ENCODE results near the gene MYL7. TPM values are rescaled to one million over a fixed set of nuclear protein-coding genes. Genes with fewer than 3 reads are reported as not detected.

MYL7 gene
- polyA plus RNA-seq, 2 of the 4 experiments (the other 2 are of a cell fraction): not detected

- TF ChIP-seq POLR2AphosphoS2 (conservative IDR thresholded peaks at IDR 0.05; ENCODE audit: low read length): no peak
- TF ChIP-seq KDM1A (IDR thresholded peaks at IDR 0.05; ENCODE audit: low read depth): no peak
- no peak for TF ChIP-seq RNF2 (IDR thresholded peaks at IDR 0.05; ENCODE audit: borderline replicate concordance, low read depth)
- TF ChIP-seq RAD21 (conservative IDR thresholded peaks at IDR 0.05 in 1 of 2, IDR thresholded peaks at IDR 0.05 in 1 of 2): no peak
- no peak for TF ChIP-seq ZC3H11A (IDR thresholded peaks at IDR 0.05)
- TF ChIP-seq BCL3 (IDR thresholded peaks at IDR 0.05): no peak
- TF ChIP-seq FOXS1 (CRISPR knock-in tag; IDR thresholded peaks at IDR 0.05): no peak
- TF ChIP-seq USF2 (IDR thresholded peaks at IDR 0.05): no peak
- no peak for TF ChIP-seq EHMT2 (IDR thresholded peaks at IDR 0.05; ENCODE audit: low read depth)
- no peak for TF ChIP-seq HOXB13 (CRISPR knock-in tag; IDR thresholded peaks at IDR 0.05; ENCODE audit: low read depth)
- no peak for TF ChIP-seq JUN (IDR thresholded peaks at IDR 0.05)
Measured at GRCh38 chr7:44143646-44144250, 2.6 kb upstream of the MYL7 start (continued).

- Histone ChIP-seq H3K27ac (no peak overlapping the region), H3K4me3 (no peak overlapping the region), H3K4me2 (no peak overlapping the region), H3K9me3 (no peaks in the 10 kb centered on the region), H3K4me1 (no peaks in the 10 kb centered on the region)
- TF ChIP-seq BCL3 (IDR thresholded peaks at IDR 0.05): no peak
- no peak for TF ChIP-seq EHF (CRISPR knock-in tag; IDR thresholded peaks at IDR 0.05)
- no peak for TF ChIP-seq ESRRA (IDR thresholded peaks at IDR 0.05; ENCODE audit: borderline replicate concordance, low read length)
- no peak for TF ChIP-seq MAZ (IDR thresholded peaks at IDR 0.05; ENCODE audit: borderline replicate concordance, low read depth, low read length)
- TF ChIP-seq FOSB (CRISPR knock-in tag; IDR thresholded peaks at IDR 0.05): no peak
- TF ChIP-seq REST (IDR thresholded peaks at IDR 0.05): no peak
- no peak for TF ChIP-seq PHF8 (IDR thresholded peaks at IDR 0.05; ENCODE audit: borderline replicate concordance, low read depth)
- POLR2A ChIA-PET: no interaction called here
- 94% methylated on average over 4 of the region's 4 CpGs for WGBS (ENCODE audit: missing lambda C conversion rate)
- no peak for FAIRE-seq
- ATAC-seq: no peak
- no peak for DNase-seq (ENCODE audit: low read depth in 1 of 2, low spot score in 1 of 2)
- CTCF ChIA-PET: interaction anchor here (0.6 to 1.3 kb wide), 8 partner anchors 12 to 207 kb away, joined by 3 to 5 read pairs (median 3); partner anchors contain the start of gene POLD2
Measured at GRCh38 chr7:44142028-44142427, 896 bp upstream of the MYL7 start.
